Measurements from ENCODE around the gene MST1. TPM values are rescaled to one million over a fixed set of nuclear protein-coding genes. Genes with fewer than 3 reads are reported as not detected.

The MST1 gene
- total RNA-seq, 1 donor from 2014 or later: 50.7 TPM

- Mint-ChIP-seq H3K4me3 (no peak overlapping the region), H3K36me3 (no peaks in the 10 kb centered on the region), H3K27ac (no peak overlapping the region), H3K4me1 (ENCODE audit: unreplicated experiment) (peaks cover 23% of the 10 kb centered on the region), H3K9me3 (no peaks in the 10 kb centered on the region), H3K27me3 (no peaks in the 10 kb centered on the region)
- no peak for DNase-seq (ENCODE audit: extremely low spot score, unreplicated experiment)
- TF ChIP-seq CTCF (conservative IDR thresholded peaks at IDR 0.05): no peak
Measured at GRCh38 chr3:49665822-49666519, 23.3 kb downstream of the MST1 start.

- Mint-ChIP-seq H3K4me3 (no peak overlapping the region), H3K36me3 (no peaks in the 10 kb centered on the region), H3K27ac (no peak overlapping the region), H3K4me1 (ENCODE audit: unreplicated experiment) (peaks cover 18% of the 10 kb centered on the region), H3K9me3 (no peaks in the 10 kb centered on the region), H3K27me3 (no peaks in the 10 kb centered on the region)
- DNase-seq (ENCODE audit: extremely low spot score, unreplicated experiment): no peak
- TF ChIP-seq CTCF (conservative IDR thresholded peaks at IDR 0.05): no peak
Measured at GRCh38 chr3:49664300-49664699, 25.0 kb downstream of the MST1 start.

- DNase-seq (ENCODE audit: extremely low spot score, unreplicated experiment): no peak
- H3K27ac Mint-ChIP-seq: no peak overlapping the region
Measured at GRCh38 chr3:49663831-49664230, 25.4 kb downstream of the MST1 start.

GRCh38 chr3:49662720-49663413, 26.4 kb downstream of the MST1 start:
- Mint-ChIP-seq H3K4me3 (no peak overlapping the region), H3K9me3 (no peaks in the 10 kb centered on the region), H3K36me3 (no peaks in the 10 kb centered on the region), H3K27ac (no peak overlapping the region), H3K27me3 (no peaks in the 10 kb centered on the region), H3K4me1 (ENCODE audit: unreplicated experiment) (peaks cover 16% of the 10 kb centered on the region)
- no peak for TF ChIP-seq CTCF (conservative IDR thresholded peaks at IDR 0.05)
- no peak for DNase-seq (ENCODE audit: extremely low spot score, unreplicated experiment)

More at GRCh38 chr3:49663831-49664230, 25.4 kb downstream of the MST1 start:
- no peaks in the 10 kb centered on the region for H3K27me3 Mint-ChIP-seq
- no peaks in the 10 kb centered on the region for H3K36me3 Mint-ChIP-seq
- H3K9me3 Mint-ChIP-seq: no peaks in the 10 kb centered on the region
- no peak overlapping the region for H3K4me3 Mint-ChIP-seq
- no peak for TF ChIP-seq CTCF (conservative IDR thresholded peaks at IDR 0.05)
- H3K4me1 Mint-ChIP-seq (ENCODE audit: unreplicated experiment): peaks cover 17% of the 10 kb centered on the region

- Mint-ChIP-seq H3K36me3 (no peaks in the 10 kb centered on the region), H3K4me1 (ENCODE audit: unreplicated experiment) (peaks cover 16% of the 10 kb centered on the region), H3K9me3 (no peaks in the 10 kb centered on the region), H3K27ac (no peak overlapping the region), H3K4me3 (no peak overlapping the region), H3K27me3 (no peaks in the 10 kb centered on the region)
- TF ChIP-seq CTCF (conservative IDR thresholded peaks at IDR 0.05): no peak
- DNase-seq (ENCODE audit: extremely low spot score, unreplicated experiment): no peak
Measured at GRCh38 chr3:49662021-49662420, 27.3 kb downstream of the MST1 start.
